ENCODE measurements around the gene C5AR1.

C5AR1 gene

DNA sequence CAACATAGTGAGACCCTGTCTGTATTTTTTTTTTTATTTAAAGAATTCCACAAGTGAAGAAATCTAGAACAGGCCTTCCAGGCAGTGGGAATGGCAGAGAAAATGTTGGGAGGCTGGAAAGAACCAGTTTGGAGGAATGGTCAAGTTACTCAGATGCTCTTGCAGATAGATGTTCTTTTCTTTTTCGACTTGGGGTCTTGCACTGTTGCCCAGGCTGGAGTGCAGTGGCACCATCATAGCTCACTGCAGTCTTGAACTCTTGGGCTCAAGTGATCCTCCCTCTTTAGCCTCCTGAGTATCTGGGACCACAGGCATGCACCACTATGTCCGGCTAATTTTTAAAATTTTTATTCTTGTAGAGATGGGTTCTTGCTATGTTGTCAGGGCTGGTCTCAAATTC, 662 bp downstream of the C5AR1 start:
- in situ Hi-C loops (cut with MboI; ENCODE audit: low sequenced_read_pairs, unreplicated experiment) = no loop called here
- DNase-seq (ENCODE audit: low spot score) = no peak
- TF ChIP-seq, protein P1, sequence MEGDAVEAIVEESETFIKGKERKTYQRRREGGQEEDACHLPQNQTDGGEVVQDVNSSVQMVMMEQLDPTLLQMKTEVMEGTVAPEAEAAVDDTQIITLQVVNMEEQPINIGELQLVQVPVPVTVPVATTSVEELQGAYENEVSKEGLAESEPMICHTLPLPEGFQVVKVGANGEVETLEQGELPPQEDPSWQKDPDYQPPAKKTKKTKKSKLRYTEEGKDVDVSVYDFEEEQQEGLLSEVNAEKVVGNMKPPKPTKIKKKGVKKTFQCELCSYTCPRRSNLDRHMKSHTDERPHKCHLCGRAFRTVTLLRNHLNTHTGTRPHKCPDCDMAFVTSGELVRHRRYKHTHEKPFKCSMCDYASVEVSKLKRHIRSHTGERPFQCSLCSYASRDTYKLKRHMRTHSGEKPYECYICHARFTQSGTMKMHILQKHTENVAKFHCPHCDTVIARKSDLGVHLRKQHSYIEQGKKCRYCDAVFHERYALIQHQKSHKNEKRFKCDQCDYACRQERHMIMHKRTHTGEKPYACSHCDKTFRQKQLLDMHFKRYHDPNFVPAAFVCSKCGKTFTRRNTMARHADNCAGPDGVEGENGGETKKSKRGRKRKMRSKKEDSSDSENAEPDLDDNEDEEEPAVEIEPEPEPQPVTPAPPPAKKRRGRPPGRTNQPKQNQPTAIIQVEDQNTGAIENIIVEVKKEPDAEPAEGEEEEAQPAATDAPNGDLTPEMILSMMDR (IDR thresholded peaks at IDR 0.05; ENCODE audit: borderline replicate concordance, control extremely low read depth, extremely low read depth, insufficient read depth, missing control alignments) = no peak

DNA sequence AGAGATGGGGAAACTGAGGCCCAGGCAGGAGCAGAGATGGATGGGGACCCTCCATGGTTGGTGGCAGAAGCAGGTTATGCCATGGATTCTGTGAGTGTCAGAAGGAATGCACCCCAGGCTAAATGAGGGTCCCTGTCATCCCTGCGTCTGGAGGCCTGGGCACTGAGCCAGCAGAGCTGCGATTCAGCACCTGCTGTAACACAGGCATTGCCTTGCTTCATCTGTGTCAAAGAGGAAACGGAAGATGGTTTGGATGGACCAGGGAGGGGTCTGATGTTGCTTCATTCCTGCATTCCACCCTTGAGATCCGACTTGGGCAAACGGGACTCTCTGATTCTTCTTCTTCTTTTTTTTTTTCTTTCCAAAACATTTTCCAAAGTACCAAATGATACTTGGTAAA, 1.2 kb downstream of the C5AR1 start:
- DNase-seq (ENCODE audit: low spot score) = no peak
- in situ Hi-C loops (cut with MboI; ENCODE audit: low sequenced_read_pairs, unreplicated experiment) = no loop called here
- TF ChIP-seq, protein P1 (IDR thresholded peaks at IDR 0.05; ENCODE audit: borderline replicate concordance, control extremely low read depth, extremely low read depth, insufficient read depth, missing control alignments) = no peak

DNA sequence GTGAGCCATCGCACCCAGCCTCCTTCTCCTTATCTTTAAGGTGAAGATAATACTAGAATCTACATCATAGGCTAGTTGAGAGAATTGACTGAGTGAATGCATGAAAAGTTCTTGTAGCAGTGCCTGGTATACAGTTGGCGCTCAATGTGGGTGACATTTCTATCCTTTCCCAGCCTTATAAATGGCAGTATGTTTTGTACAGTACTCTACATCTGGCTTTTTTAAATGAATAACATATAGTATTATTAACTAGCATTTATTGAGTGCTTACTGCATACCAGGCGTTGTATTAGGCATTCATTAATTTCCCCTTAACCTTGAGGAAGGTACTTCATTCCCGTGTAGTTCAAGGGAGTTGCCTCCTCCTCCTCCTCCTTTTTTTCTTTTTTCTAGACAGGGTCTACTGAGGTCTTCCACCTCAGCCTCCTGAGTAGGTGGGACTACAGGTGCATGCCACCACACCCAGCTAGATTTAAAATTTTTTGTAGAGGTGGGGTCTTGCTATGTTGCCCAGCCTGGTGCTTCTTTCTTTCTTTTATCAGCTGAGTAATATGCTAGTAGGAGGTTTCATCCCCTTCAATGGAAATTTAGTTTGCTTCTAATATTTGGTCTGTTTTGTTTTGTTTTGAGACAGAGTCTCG, 2.8 kb downstream of the C5AR1 start:
- no peak for DNase-seq (ENCODE audit: low spot score)
- TF ChIP-seq, protein P1 (IDR thresholded peaks at IDR 0.05; ENCODE audit: borderline replicate concordance, control extremely low read depth, extremely low read depth, insufficient read depth, missing control alignments) = no peak
- in situ Hi-C loops (cut with MboI; ENCODE audit: low sequenced_read_pairs, unreplicated experiment) = no loop called here

DNA sequence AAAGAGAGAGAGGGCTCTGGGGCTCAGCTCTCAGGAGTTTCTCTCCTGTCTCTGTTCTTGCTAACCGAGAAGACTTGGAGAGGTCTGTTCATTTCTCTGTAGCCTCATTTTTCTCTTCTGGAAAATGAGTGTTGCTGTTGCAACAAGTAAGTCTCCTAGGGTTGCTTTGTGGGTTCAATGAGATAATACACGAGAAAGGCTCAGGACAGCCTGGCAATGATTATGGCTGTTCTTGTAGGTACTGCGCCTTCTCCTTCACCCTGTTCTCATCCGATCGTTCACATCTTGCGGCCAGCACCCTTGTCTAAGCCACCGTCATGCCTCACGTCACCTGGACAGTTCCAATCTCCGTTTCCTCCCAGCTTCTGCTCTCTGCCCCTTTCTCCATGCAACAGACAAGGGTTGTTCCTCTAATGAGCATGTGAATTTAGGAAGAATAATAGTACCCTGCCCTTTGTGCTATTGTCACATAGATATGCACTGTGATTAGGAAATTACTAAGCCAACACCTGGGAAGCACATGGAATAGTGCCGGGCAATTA, 4.2 kb downstream of the C5AR1 start:
- no peak for DNase-seq (ENCODE audit: low spot score)
- TF ChIP-seq, protein P1 (IDR thresholded peaks at IDR 0.05; ENCODE audit: borderline replicate concordance, control extremely low read depth, extremely low read depth, insufficient read depth, missing control alignments) = no peak
- in situ Hi-C loops (cut with MboI; ENCODE audit: low sequenced_read_pairs, unreplicated experiment) = no loop called here

DNA sequence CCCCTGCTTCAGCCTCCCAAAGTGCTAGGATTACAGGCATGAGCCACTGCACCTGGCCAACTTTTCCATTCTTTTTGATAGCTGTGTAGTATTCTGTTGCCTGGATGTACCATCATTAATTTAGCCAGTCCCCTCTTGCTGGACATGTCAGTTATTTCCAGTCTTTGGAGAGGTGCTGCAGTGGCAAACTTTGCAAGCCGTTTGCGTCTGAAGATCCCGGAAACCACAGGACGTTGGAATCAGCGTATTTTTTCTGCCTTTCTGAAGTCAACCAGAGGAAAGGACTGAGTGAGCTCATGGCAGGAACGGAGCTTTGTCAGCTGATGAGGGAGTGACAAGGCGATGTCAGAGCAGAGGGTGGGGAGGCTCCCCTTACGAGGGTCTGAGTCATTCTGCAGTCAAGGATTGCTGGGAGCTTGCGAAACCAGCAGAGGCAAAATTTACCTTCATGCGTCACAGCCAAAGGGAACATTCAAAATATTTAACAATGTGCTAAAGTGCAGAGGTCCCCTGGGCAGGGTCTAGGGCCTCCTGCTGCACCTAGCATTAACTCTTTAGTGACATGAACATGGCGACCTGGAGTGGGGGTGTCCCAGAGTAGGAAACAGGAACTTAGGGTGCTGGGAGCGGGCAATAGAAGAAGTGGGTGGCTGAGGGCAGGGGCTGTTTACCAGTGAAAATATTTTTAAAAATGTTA, 5.6 kb downstream of the C5AR1 start:
- in situ Hi-C loops (cut with MboI; ENCODE audit: low sequenced_read_pairs, unreplicated experiment) = no loop called here
- TF ChIP-seq, protein P1 (IDR thresholded peaks at IDR 0.05; ENCODE audit: borderline replicate concordance, control extremely low read depth, extremely low read depth, insufficient read depth, missing control alignments) = no peak
- no peak for DNase-seq (ENCODE audit: low spot score)

DNA sequence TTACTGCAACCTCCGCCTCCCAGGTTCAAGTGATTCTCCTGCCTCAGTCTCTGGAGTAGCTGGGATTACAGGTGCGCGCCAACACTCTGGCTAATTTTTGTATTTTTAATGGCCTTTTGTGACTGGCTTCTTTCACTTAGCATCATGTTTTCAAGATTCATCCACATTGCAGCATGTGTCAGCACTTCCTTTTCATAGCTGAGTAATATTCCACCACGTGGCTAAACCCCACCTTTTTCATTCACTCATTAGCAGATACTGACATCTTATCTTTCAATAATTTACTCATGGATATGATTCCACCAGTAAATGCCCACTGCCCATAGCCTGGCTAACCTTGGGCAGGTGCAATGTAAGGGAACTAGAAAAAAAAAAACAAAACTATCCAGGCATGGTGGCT, 6.9 kb downstream of the C5AR1 start:
- TF ChIP-seq, protein P1 (IDR thresholded peaks at IDR 0.05; ENCODE audit: borderline replicate concordance, control extremely low read depth, extremely low read depth, insufficient read depth, missing control alignments) = no peak
- in situ Hi-C loops (cut with MboI; ENCODE audit: low sequenced_read_pairs, unreplicated experiment) = no loop called here
- DNase-seq (ENCODE audit: low spot score) = no peak
